Naive thymus-derived CD4-positive, alpha-beta T cell (primary cell): Measurements from ENCODE around the gene ZNF804B. TPM values are rescaled to one million over a fixed set of nuclear protein-coding genes. Genes with fewer than 3 reads are reported as not detected.

Experiments
- ATAC-seq: fragments of 150-1000 bp; cut with Tn5 transposase; 2 replicates; pipeline ENCODE4 v1.10.0; 2021; ENCODE audit warnings: mild to moderate bottlenecking, moderate library complexity
- CTCF ChIA-PET: fragments of 350-600 bp; sonication (Branson Sonifier 250); formaldehyde crosslinking; loops from one replicate; lab custom pipeline; 2021; ENCODE audit warnings: antibody characterized with exemption; lab: Charles Lee
- POLR2A ChIA-PET: fragments of 350-600 bp; sonication (Branson Sonifier 250); formaldehyde crosslinking; loops from one replicate; lab custom pipeline; 2021; ENCODE audit warnings: antibody characterized with exemption, inconsistent platforms; lab: Charles Lee
- DNase-seq, 9 donors: peaks; one replicate each; pipeline versions ENCODE4 v3.0.0 to v3.0.0-alpha.2; 2020 to 2022; ENCODE audit warnings: mixed read lengths in 1 of 9
- H3K27ac ChIP-seq: one replicate; pipeline ENCODE4 v1.7.0; 2013; ENCODE audit warnings: mild to moderate bottlenecking, low read depth, low read length, moderate library complexity
- H3K27me3 ChIP-seq, 2 donors: one replicate each; pipeline ENCODE4 v1.7.0; 2013; ENCODE audit warnings: low read length in 2 of 2, mild to moderate bottlenecking in 2 of 2, moderate library complexity in 2 of 2; ENCODE audit not compliant: control insufficient read depth in 2 of 2, insufficient read depth in 2 of 2
- H3K36me3 ChIP-seq, 3 experiments: 1 replicate in 2 of 3; 2 replicates in 1 of 3; pipeline ENCODE4 v1.7.0; 2013; ENCODE audit warnings: low read length in 3 of 3, mild to moderate bottlenecking in 3 of 3, moderate library complexity in 1 of 3; ENCODE audit not compliant: insufficient read depth in 3 of 3, control insufficient read depth in 2 of 3
- H3K4me1 ChIP-seq, 2 donors: one replicate each; pipeline ENCODE4 v1.7.0; 2013; ENCODE audit warnings: low read length in 2 of 2, mild to moderate bottlenecking in 2 of 2, moderate library complexity in 1 of 2; ENCODE audit not compliant: control insufficient read depth in 2 of 2, insufficient read depth in 2 of 2
- H3K4me3 ChIP-seq: 2 replicates; pipeline ENCODE4 v1.7.0; 2013; ENCODE audit warnings: mild to moderate bottlenecking, low read length
- H3K9me3 ChIP-seq, 3 experiments: 1 replicate in 2 of 3; 2 replicates in 1 of 3; pipeline ENCODE4 v1.7.0; 2013; ENCODE audit warnings: low read length in 3 of 3; ENCODE audit not compliant: control insufficient read depth in 2 of 3
- H3K27ac Mint-ChIP-seq, 9 donors: one replicate each; pipeline ENCODE4 v1.8.0; 2020 to 2022; ENCODE audit warnings: mixed read lengths in 9 of 9, mild to moderate bottlenecking in 8 of 9, moderate library complexity in 5 of 9, inconsistent platforms in 2 of 9
- H3K27me3 Mint-ChIP-seq, 5 donors: one replicate each; pipeline ENCODE4 v1.8.0; 2021 to 2022; ENCODE audit warnings: mixed read lengths in 5 of 5, mild to moderate bottlenecking in 1 of 5
- H3K36me3 Mint-ChIP-seq, 5 donors: one replicate each; pipeline ENCODE4 v1.8.0; 2020 to 2022; ENCODE audit warnings: mixed read lengths in 5 of 5, mild to moderate bottlenecking in 3 of 5, inconsistent platforms in 1 of 5
- H3K4me1 Mint-ChIP-seq, 7 donors: one replicate each; pipeline ENCODE4 v1.8.0; 2020 to 2022; ENCODE audit warnings: mixed read lengths in 7 of 7, mild to moderate bottlenecking in 3 of 7, inconsistent platforms in 1 of 7
- H3K4me3 Mint-ChIP-seq, 10 donors: one replicate each; pipeline ENCODE4 v1.8.0; 2020 to 2022; ENCODE audit warnings: mild to moderate bottlenecking in 10 of 10, mixed read lengths in 10 of 10, moderate library complexity in 6 of 10, inconsistent platforms in 2 of 10
- H3K9me3 Mint-ChIP-seq, 11 donors: one replicate each; pipeline ENCODE4 v1.8.0; 2020 to 2022; ENCODE audit warnings: mixed read lengths in 11 of 11, mild to moderate bottlenecking in 4 of 11, inconsistent platforms in 1 of 11, moderate library complexity in 1 of 11
- intact Hi-C, 2 donors: fragments of 100-400 bp; cut with micrococcal nuclease; formaldehyde crosslinking; loops; one replicate each; pipeline ENCODE4 v1.15.1; 2023
- polyA plus RNA-seq, 2 donors: library from polyadenylated mRNA; unstranded; fragments of 300-500 nt; fragmentation: Illumina TruSeq; gene quantifications; one replicate each; pipeline ENCODE4 v1.2.3, GENCODE V29; 2021
- total RNA-seq, 6 experiments: library from RNA in 5 of 6; stranded (reverse) in 5 of 6; gene quantifications; 1 replicate in 5 of 6; 2 replicates in 1 of 6; pipeline ENCODE4 v1.2.3 and lab custom pipeline; 2021 to 2026

The ZNF804B gene
- total and polyA plus RNA-seq, 7 experiments from 2014 or later, result not detected

GRCh38 chr7:89335490-89335889 is 576.0 kb downstream of the ZNF804B start:
- no peak overlapping the region for H3K27ac ChIP-seq
- no peak overlapping the region for H3K4me3 ChIP-seq
- CTCF ChIA-PET, result no interaction called here
- H3K4me3 Mint-ChIP-seq, result no peak overlapping the region
- peaks cover 0 to 9% (median 0%) of the 10 kb centered on the region in 7 donors for H3K4me1 Mint-ChIP-seq
- H3K27me3 Mint-ChIP-seq, result no peaks in the 10 kb centered on the region
- H3K36me3 ChIP-seq, result no peaks in the 10 kb centered on the region
- H3K36me3 Mint-ChIP-seq, result no peaks in the 10 kb centered on the region
- H3K4me1 ChIP-seq, result no peaks in the 10 kb centered on the region
- intact Hi-C loops, result loop anchor here (1.0 to 5.0 kb wide), 2 partner anchors 287 to 288 kb away; no protein-coding TSS in a partner anchor
- POLR2A ChIA-PET, result no interaction called here
- no peaks in the 10 kb centered on the region for H3K9me3 ChIP-seq
- H3K9me3 Mint-ChIP-seq, result peaks cover 0 to 2% (median 0%) of the 10 kb centered on the region in 11 donors
- no peak for ATAC-seq
- DNase-seq, result no peak
- peak overlapping the region in 1 of 9 donors; percentile 4 for H3K27ac Mint-ChIP-seq
- no peaks in the 10 kb centered on the region for H3K27me3 ChIP-seq

- no peaks in the 10 kb centered on the region for H3K9me3 ChIP-seq
- no peaks in the 10 kb centered on the region for H3K36me3 Mint-ChIP-seq
- intact Hi-C loops, result loop anchor here in 1 of 2 donors (5.0 kb wide), 1 partner anchor 286 kb away; no protein-coding TSS in a partner anchor
- ChIA-PET POLR2A (no interaction called here), CTCF (no interaction called here)
- H3K4me3 Mint-ChIP-seq, result no peak overlapping the region
- H3K4me1 Mint-ChIP-seq, result peaks cover 0 to 9% (median 0%) of the 10 kb centered on the region in 7 donors
- H3K27me3 Mint-ChIP-seq, result no peaks in the 10 kb centered on the region
- H3K4me1 ChIP-seq, result no peaks in the 10 kb centered on the region
- no peak overlapping the region for H3K4me3 ChIP-seq
- H3K27ac ChIP-seq, result no peak overlapping the region
- no peaks in the 10 kb centered on the region for H3K27me3 ChIP-seq
- no peak for ATAC-seq
- H3K27ac Mint-ChIP-seq, result no peak overlapping the region
- H3K9me3 Mint-ChIP-seq, result peaks cover 0 to 2% (median 0%) of the 10 kb centered on the region in 11 donors
- DNase-seq, result no peak
- H3K36me3 ChIP-seq, result no peaks in the 10 kb centered on the region
These were observed 576.6 kb downstream of the ZNF804B start for GRCh38 chr7:89336121-89336520.

GRCh38 chr7:89339748-89340147 is 580.2 kb downstream of the ZNF804B start:
- Histone ChIP-seq H3K9me3 (no peaks in the 10 kb centered on the region), H3K4me3 (no peak overlapping the region), H3K27me3 (no peaks in the 10 kb centered on the region), H3K36me3 (no peaks in the 10 kb centered on the region), H3K4me1 (no peaks in the 10 kb centered on the region), H3K27ac (no peak overlapping the region)
- no peak for DNase-seq
- ChIA-PET POLR2A (no interaction called here), CTCF (no interaction called here)
- Mint-ChIP-seq H3K27me3 (no peaks in the 10 kb centered on the region), H3K4me3 (no peak overlapping the region), H3K4me1 (peaks cover 0 to 14% (median 0%) of the 10 kb centered on the region in 7 donors), H3K27ac (no peak overlapping the region), H3K36me3 (no peaks in the 10 kb centered on the region), H3K9me3 (peaks cover 0 to 5% (median 0%) of the 10 kb centered on the region in 11 donors)
- intact Hi-C loops, result loop anchor here in 1 of 2 donors (5.0 kb wide), 1 partner anchor 283 kb away; no protein-coding TSS in a partner anchor
- ATAC-seq, result no peak

- Histone ChIP-seq H3K9me3 (no peaks in the 10 kb centered on the region), H3K4me3 (no peak overlapping the region), H3K36me3 (no peaks in the 10 kb centered on the region), H3K4me1 (peaks cover 0 to 7% of the 10 kb centered on the region in 2 donors), H3K27me3 (no peaks in the 10 kb centered on the region), H3K27ac (no peak overlapping the region)
- H3K27me3 Mint-ChIP-seq, result no peaks in the 10 kb centered on the region
- H3K36me3 Mint-ChIP-seq, result no peaks in the 10 kb centered on the region
- ChIA-PET POLR2A (no interaction called here), CTCF (interaction anchor here (1.6 kb wide), 1 partner anchor 266 kb away, joined by 7 read pairs; no protein-coding TSS in a partner anchor)
- H3K9me3 Mint-ChIP-seq, result peaks cover 0 to 9% (median 3%) of the 10 kb centered on the region in 11 donors
- intact Hi-C loops, result loop anchor here in 1 of 2 donors (5.0 kb wide), 1 partner anchor 265 kb away; no protein-coding TSS in a partner anchor
- peak overlapping the region in 5 of 10 donors; percentile 2 to 26 (median 9) for H3K4me3 Mint-ChIP-seq
- H3K4me1 Mint-ChIP-seq, result peaks cover 6 to 25% (median 16%) of the 10 kb centered on the region in 7 donors
- peak overlapping the region in 1 of 9 donors; percentile 12 for H3K27ac Mint-ChIP-seq
- DNase-seq (peak in 5 of 9 donors; percentile 0 to 17 (median 2)), ATAC-seq (no peak)
These were observed 597.6 kb downstream of the ZNF804B start for GRCh38 chr7:89357121-89357520.

- no peak overlapping the region for H3K4me3 Mint-ChIP-seq
- POLR2A ChIA-PET, result no interaction called here
- peaks cover 0 to 14% (median 5%) of the 10 kb centered on the region in 11 donors for H3K9me3 Mint-ChIP-seq
- H3K4me1 ChIP-seq, result no peaks in the 10 kb centered on the region
- no peak for ATAC-seq
- CTCF ChIA-PET, result no interaction called here
- no peak overlapping the region for H3K27ac Mint-ChIP-seq
- intact Hi-C loops, result no loop called here
- no peaks in the 10 kb centered on the region for H3K27me3 ChIP-seq
- DNase-seq, result no peak
- H3K27ac ChIP-seq, result no peak overlapping the region
- no peaks in the 10 kb centered on the region for H3K9me3 ChIP-seq
- H3K27me3 Mint-ChIP-seq, result no peaks in the 10 kb centered on the region
- peaks cover 0 to 7% (median 0%) of the 10 kb centered on the region in 5 donors for H3K36me3 Mint-ChIP-seq
- no peaks in the 10 kb centered on the region for H3K36me3 ChIP-seq
- no peaks in the 10 kb centered on the region for H3K4me1 Mint-ChIP-seq
- no peak overlapping the region for H3K4me3 ChIP-seq
These were observed 617.7 kb downstream of the ZNF804B start for GRCh38 chr7:89377219-89377618.

- no peaks in the 10 kb centered on the region for H3K4me1 ChIP-seq
- no peaks in the 10 kb centered on the region for H3K36me3 Mint-ChIP-seq
- ATAC-seq (no peak), DNase-seq (no peak)
- H3K36me3 ChIP-seq, result no peaks in the 10 kb centered on the region
- no peaks in the 10 kb centered on the region for H3K27me3 ChIP-seq
- no peak overlapping the region for H3K27ac Mint-ChIP-seq
- H3K9me3 ChIP-seq, result no peaks in the 10 kb centered on the region
- no peak overlapping the region for H3K4me3 Mint-ChIP-seq
- intact Hi-C loops, result no loop called here
- H3K27me3 Mint-ChIP-seq, result no peaks in the 10 kb centered on the region
- no peak overlapping the region for H3K4me3 ChIP-seq
- POLR2A ChIA-PET, result no interaction called here
- no peaks in the 10 kb centered on the region for H3K4me1 Mint-ChIP-seq
- peaks cover 0 to 19% (median 0%) of the 10 kb centered on the region in 11 donors for H3K9me3 Mint-ChIP-seq
- CTCF ChIA-PET, result no interaction called here
- H3K27ac ChIP-seq, result no peak overlapping the region
These were observed 625.9 kb downstream of the ZNF804B start for GRCh38 chr7:89385411-89385810.
